Measurements from ENCODE around the gene WDR82. TPM values are rescaled to one million over a fixed set of nuclear protein-coding genes. Genes with fewer than 3 reads are reported as not detected.

The WDR82 gene
- total RNA-seq, 5 donors from 2014 or later (not counting 1 experiment from before 2014, with no cell fraction given): 119 to 159 (median 154) TPM

DNA sequence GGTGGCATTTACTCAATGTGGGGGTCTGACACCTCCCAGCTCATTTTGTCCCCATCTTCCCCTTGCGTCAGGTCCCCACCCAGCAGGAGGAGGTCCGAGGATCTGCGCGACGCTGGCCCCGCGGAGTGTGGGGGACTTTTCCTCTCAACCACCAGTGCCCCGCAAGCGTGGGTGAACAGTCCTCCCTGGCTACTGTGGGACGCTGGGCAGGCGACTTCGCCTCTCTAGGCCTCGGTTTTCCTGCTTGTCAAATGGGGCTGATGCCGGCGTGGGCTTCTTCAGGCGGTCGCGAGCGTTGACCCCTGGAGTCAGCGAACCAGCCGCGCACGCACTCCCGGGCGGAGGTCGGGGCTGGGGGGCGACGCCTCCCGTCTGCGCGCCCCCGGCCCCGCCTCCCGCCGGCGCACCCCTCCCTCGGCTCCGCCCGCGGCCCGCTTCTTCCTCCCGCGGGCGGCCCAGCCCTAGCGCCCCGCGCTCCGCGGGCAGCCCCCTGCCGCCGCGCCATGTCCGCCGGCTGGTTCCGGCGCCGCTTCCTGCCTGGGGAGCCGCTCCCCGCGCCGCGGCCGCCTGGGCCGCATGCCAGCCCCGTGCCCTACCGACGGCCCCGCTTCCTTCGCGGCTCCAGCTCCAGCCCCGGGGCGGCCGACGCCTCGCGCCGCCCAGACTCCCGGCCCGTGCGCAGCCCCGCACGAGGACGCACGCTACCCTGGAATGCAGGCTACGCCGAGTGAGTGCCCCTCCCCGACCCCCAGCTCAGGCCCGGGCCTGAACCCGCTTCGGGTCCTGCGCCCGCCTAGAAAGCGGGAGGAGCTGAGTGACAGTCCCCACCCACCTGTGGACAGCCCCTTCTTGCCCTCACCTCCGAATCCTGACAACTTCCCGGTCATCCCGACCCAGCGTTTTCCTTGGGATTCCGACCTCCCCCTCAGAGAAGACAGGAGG is 32.9 kb downstream of the WDR82 start, which contains the start of gene PPM1M:
TSS of gene PPM1M (plus strand) at position 438 of the 942 bp plus-strand sequence. CDS start at position 504, 66 bp downstream.
- H3K27me3 Mint-ChIP-seq: no peaks in the 10 kb centered on the region
- H3K27ac Mint-ChIP-seq: peak within 1 kb of the TSS; percentile 92 to 97
- H3K27me3 ChIP-seq (replicated peaks in 1 of 2; ENCODE audit: control insufficient read depth in 2 of 2, extremely low read depth in 1 of 2, insufficient read depth in 2 of 2, low read length in 1 of 2): no peaks in the 10 kb centered on the region
- H3K36me3 Mint-ChIP-seq: peaks cover 21% of the 10 kb centered on the region
- ChIA-PET CTCF (interaction anchor here in 1 of 2 donors (0.6 kb wide), 1 partner anchor 31 kb away, joined by 4 read pairs; no protein-coding TSS in a partner anchor), POLR2A (interaction anchor here in 1 of 2 donors (0.7 to 1.1 kb wide), 2 partner anchors 26 to 32 kb away, joined by 4 to 5 read pairs; partner anchors contain the start of gene WDR82)
- ATAC-seq (replicated peaks in 1 of 4) (peak; percentile 72 to 77 (median 74)), DNase-seq (peak; percentile 31 to 85 (median 59))
- peak within 1 kb of the TSS; percentile 94 for H3K27ac ChIP-seq (ENCODE audit: low read length)
- peaks cover 87 to 89% (median 88%) of the 10 kb centered on the region in 3 donors for H3K4me1 Mint-ChIP-seq
- H3K36me3 ChIP-seq (ENCODE audit: control insufficient read depth in 2 of 2, extremely low read depth in 1 of 2, insufficient read depth in 1 of 2, low read length in 1 of 2): peaks cover 10 to 31% of the 10 kb centered on the region in 2 donors
- peaks cover 44 to 81% of the 10 kb centered on the region in 2 experiments for H3K4me1 ChIP-seq (ENCODE audit: control insufficient read depth in 1 of 2, extremely low read depth in 1 of 2, insufficient read depth in 2 of 2, low read length in 2 of 2)
- no peaks in the 10 kb centered on the region for H3K9me3 Mint-ChIP-seq
- peak within 1 kb of the TSS; percentile 78 to 82 (median 82) for H3K4me3 Mint-ChIP-seq
- WGBS (ENCODE audit: insufficient coverage): under 1% methylated on average over 83 of the region's 98 CpGs
- H3K4me3 ChIP-seq (ENCODE audit: control insufficient read depth in 1 of 2, extremely low read depth in 1 of 2, low read length in 1 of 2): peak within 1 kb of the TSS; percentile 81 to 88
- H3K9me3 ChIP-seq: no peaks in the 10 kb centered on the region

DNA sequence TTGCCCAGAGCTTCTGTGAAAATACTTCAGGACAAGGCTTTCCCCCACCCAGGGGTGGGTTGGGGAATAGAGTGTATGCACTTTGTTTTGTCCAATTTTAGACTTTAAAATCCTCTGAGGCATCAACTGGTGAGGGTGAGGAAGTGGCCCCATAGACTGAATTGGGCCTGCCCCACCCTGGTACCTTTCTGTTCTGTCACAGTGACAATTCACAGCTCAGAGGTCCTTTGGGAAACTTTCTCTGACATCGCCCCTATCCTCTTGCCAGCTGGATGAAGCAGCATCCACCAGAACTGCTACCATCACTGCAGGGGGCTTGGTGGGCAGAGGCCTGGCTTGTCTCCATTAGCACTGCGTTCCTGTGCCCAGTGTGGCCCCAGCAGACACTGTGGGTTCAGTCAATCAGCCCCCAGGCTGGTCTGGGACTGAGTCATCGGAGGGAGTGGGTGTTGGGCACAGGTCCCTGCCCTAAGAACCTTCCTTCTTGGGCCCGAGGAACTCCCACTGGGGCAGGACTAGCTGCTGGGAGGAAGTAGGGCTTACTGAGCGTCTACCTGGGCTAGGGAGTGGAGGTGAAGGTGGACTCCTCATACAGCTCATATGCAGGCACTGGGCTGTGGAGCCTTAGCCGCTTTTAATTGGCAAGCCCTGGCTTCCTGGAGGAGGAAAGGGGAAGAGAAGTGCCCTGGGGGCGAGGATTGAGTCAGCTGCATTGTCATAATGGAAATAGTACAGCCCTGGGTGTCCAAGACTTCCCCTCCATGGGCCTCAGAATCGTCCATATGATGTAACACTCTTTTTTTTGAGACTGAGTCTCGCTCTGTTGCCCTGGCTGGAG is 34.4 kb downstream of the WDR82 start:
- Mint-ChIP-seq H3K4me1 (peaks cover 82 to 87% (median 85%) of the 10 kb centered on the region in 3 donors), H3K27me3 (no peaks in the 10 kb centered on the region), H3K9me3 (no peaks in the 10 kb centered on the region), H3K27ac (peak overlapping the region; percentile 92), H3K36me3 (peaks cover 15% of the 10 kb centered on the region), H3K4me3 (peak overlapping the region; percentile 72 to 82 (median 77))
- ChIA-PET CTCF (interaction anchor here in 1 of 2 donors (0.6 kb wide), 1 partner anchor 25 kb away, joined by 3 read pairs; no protein-coding TSS in a partner anchor), POLR2A (interaction anchor here (0.8 to 1.3 kb wide), 2 partner anchors 9 to 10 kb away, joined by 3 to 7 read pairs; no protein-coding TSS in a partner anchor)
- H3K9me3 ChIP-seq: no peaks in the 10 kb centered on the region
- 53% methylated on average over 4 of the region's 9 CpGs for WGBS (ENCODE audit: insufficient coverage)
- peaks cover 47 to 80% of the 10 kb centered on the region in 2 experiments for H3K4me1 ChIP-seq (ENCODE audit: control insufficient read depth in 1 of 2, extremely low read depth in 1 of 2, insufficient read depth in 2 of 2, low read length in 2 of 2)
- peaks cover 3 to 17% of the 10 kb centered on the region in 2 donors for H3K36me3 ChIP-seq (ENCODE audit: control insufficient read depth in 2 of 2, extremely low read depth in 1 of 2, insufficient read depth in 1 of 2, low read length in 1 of 2)
- H3K4me3 ChIP-seq (ENCODE audit: control insufficient read depth in 1 of 2, extremely low read depth in 1 of 2, low read length in 1 of 2): no peak overlapping the region
- peak overlapping the region; percentile 94 for H3K27ac ChIP-seq (ENCODE audit: low read length)
- DNase-seq (peak in 5 of 35 experiments; percentile 2 to 41 (median 24)), ATAC-seq (replicated peaks in 1 of 4) (no peak)
- no peaks in the 10 kb centered on the region for H3K27me3 ChIP-seq (replicated peaks in 1 of 2; ENCODE audit: control insufficient read depth in 2 of 2, extremely low read depth in 1 of 2, insufficient read depth in 2 of 2, low read length in 1 of 2)

- Histone ChIP-seq H3K4me3 (ENCODE audit: control insufficient read depth in 1 of 2, extremely low read depth in 1 of 2, low read length in 1 of 2) (no peak overlapping the region), H3K36me3 (ENCODE audit: control insufficient read depth in 2 of 2, extremely low read depth in 1 of 2, insufficient read depth in 1 of 2, low read length in 1 of 2) (peaks cover 0 to 2% of the 10 kb centered on the region in 2 donors), H3K27me3 (replicated peaks in 1 of 2; ENCODE audit: control insufficient read depth in 2 of 2, extremely low read depth in 1 of 2, insufficient read depth in 2 of 2, low read length in 1 of 2) (no peaks in the 10 kb centered on the region), H3K4me1 (ENCODE audit: control insufficient read depth in 1 of 2, extremely low read depth in 1 of 2, insufficient read depth in 2 of 2, low read length in 2 of 2) (peaks cover 53 to 75% of the 10 kb centered on the region in 2 experiments), H3K27ac (ENCODE audit: low read length) (peak overlapping the region; percentile 5), H3K9me3 (no peaks in the 10 kb centered on the region)
- H3K36me3 Mint-ChIP-seq: peaks cover 2% of the 10 kb centered on the region
- 83% methylated on average over 1 of the region's 1 CpG for WGBS (ENCODE audit: insufficient coverage)
- ATAC-seq (replicated peaks in 1 of 4) (no peak), DNase-seq (no peak)
- CTCF ChIA-PET: interaction anchor here in 1 of 2 donors (1.1 kb wide), 1 partner anchor 97 kb away, joined by 3 read pairs; no protein-coding TSS in a partner anchor
- peak overlapping the region in 1 of 3 donors; percentile 97 for H3K4me3 Mint-ChIP-seq
- H3K9me3 Mint-ChIP-seq: no peaks in the 10 kb centered on the region
- peaks cover 76 to 82% (median 79%) of the 10 kb centered on the region in 3 donors for H3K4me1 Mint-ChIP-seq
- no peaks in the 10 kb centered on the region for H3K27me3 Mint-ChIP-seq
- POLR2A ChIA-PET: interaction anchor here in 1 of 2 donors (0.7 kb wide), 2 partner anchors 20 to 1998 kb away, joined by 3 to 4 read pairs; no protein-coding TSS in a partner anchor
- H3K27ac Mint-ChIP-seq: peak overlapping the region; percentile 83 to 86
Measured at GRCh38 chr3:52242039-52242438, 36.4 kb downstream of the WDR82 start.

DNA sequence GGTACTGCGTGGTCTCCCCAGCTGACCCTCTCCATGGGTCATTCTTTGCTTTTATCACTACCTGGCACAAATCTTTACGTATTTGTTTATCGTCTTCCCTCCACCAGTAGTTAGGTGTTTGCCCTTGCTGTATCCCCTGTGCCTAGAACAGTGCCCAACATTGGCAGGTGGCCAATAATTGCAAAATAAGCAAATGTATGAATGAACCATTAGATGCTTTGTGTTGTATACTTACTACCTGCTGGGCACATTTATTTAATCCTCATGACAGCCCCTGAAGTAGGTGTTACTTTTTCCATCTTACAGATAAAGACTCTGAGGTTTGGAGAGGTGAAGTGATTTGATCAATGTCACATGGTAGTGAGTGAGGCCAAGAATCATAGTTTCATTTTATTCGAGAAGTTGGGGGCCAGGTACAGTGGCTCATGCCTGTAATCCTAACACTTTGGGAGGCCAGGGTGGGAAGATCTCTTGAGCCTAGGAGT is 37.5 kb downstream of the WDR82 start:
- Histone ChIP-seq H3K4me3 (ENCODE audit: control insufficient read depth in 1 of 2, extremely low read depth in 1 of 2, low read length in 1 of 2) (no peak overlapping the region), H3K4me1 (ENCODE audit: control insufficient read depth in 1 of 2, extremely low read depth in 1 of 2, insufficient read depth in 2 of 2, low read length in 2 of 2) (peaks cover 52 to 74% of the 10 kb centered on the region in 2 experiments), H3K36me3 (ENCODE audit: control insufficient read depth in 2 of 2, extremely low read depth in 1 of 2, insufficient read depth in 1 of 2, low read length in 1 of 2) (peaks cover 0 to 9% of the 10 kb centered on the region in 2 donors), H3K9me3 (no peaks in the 10 kb centered on the region), H3K27ac (ENCODE audit: low read length) (peak overlapping the region; percentile 83), H3K27me3 (replicated peaks in 1 of 2; ENCODE audit: control insufficient read depth in 2 of 2, extremely low read depth in 1 of 2, insufficient read depth in 2 of 2, low read length in 1 of 2) (no peaks in the 10 kb centered on the region)
- ATAC-seq (replicated peaks in 1 of 4): no peak
- DNase-seq: peak in 1 of 35 experiments; percentile 43
- H3K4me3 Mint-ChIP-seq: peak overlapping the region; percentile 91 to 98 (median 97)
- peak overlapping the region; percentile 89 to 91 for H3K27ac Mint-ChIP-seq
- ChIA-PET CTCF (interaction anchor here in 1 of 2 donors (0.7 to 1.8 kb wide), 11 partner anchors 10 to 98 kb away, joined by 3 to 15 read pairs (median 4); partner anchors contain the start of gene WDR82), POLR2A (interaction anchor here (0.5 to 1.6 kb wide), 3 partner anchors 10 to 37 kb away, joined by 3 to 4 read pairs (median 3); no protein-coding TSS in a partner anchor)
- H3K36me3 Mint-ChIP-seq: no peaks in the 10 kb centered on the region
- H3K4me1 Mint-ChIP-seq: peaks cover 76 to 82% (median 79%) of the 10 kb centered on the region in 3 donors
- 75% methylated on average over 2 of the region's 4 CpGs for WGBS (ENCODE audit: insufficient coverage)
- no peaks in the 10 kb centered on the region for H3K27me3 Mint-ChIP-seq
- H3K9me3 Mint-ChIP-seq: no peaks in the 10 kb centered on the region

DNA sequence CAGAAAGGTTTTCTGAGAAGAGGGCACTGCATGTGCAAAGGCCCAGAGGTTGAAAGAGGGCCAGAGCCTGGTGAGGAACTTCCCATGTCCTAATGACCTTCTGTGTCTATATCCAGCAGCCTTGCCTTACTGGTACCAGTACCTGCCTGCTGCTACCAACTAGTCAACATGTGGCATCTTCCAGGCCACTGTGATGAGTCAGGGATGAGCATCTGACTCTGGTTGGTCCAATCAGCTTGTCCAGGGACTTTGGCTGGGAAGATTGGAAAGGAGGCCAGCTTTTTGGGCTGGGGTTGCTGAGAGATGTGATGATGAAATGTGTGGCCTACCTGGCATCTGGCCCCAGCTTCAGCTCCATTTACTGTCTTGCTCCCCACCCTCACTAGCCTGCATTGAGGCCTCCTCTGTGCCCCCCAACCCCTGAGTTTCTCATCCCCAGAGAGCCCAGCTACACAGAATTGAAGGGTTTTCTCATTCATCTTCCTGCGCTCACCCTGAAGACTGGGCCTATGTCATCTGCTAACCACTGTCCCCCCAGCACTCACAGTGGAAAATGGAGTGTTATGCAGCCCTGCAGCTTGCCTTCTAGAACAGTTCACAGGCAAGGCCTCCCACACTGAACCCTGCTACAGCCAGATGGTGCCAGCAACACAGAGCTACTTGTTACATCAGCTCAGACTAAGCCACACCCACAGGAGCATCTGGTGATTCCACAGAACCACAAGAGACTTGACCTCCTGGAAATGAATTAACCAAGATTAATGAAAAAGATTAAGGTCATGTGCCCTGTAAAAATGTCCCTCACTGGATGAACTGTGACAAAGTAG is 38.2 kb downstream of the WDR82 start:
- Histone ChIP-seq H3K4me3 (ENCODE audit: control insufficient read depth in 1 of 2, extremely low read depth in 1 of 2, low read length in 1 of 2) (peak overlapping the region; percentile 84 to 99), H3K27me3 (replicated peaks in 1 of 2; ENCODE audit: control insufficient read depth in 2 of 2, extremely low read depth in 1 of 2, insufficient read depth in 2 of 2, low read length in 1 of 2) (no peaks in the 10 kb centered on the region), H3K9me3 (no peaks in the 10 kb centered on the region), H3K27ac (ENCODE audit: low read length) (peak overlapping the region; percentile 83), H3K36me3 (ENCODE audit: control insufficient read depth in 2 of 2, extremely low read depth in 1 of 2, insufficient read depth in 1 of 2, low read length in 1 of 2) (peaks cover 0 to 14% of the 10 kb centered on the region in 2 donors), H3K4me1 (ENCODE audit: control insufficient read depth in 1 of 2, extremely low read depth in 1 of 2, insufficient read depth in 2 of 2, low read length in 2 of 2) (peaks cover 54 to 77% of the 10 kb centered on the region in 2 experiments)
- peak overlapping the region; percentile 89 to 91 for H3K27ac Mint-ChIP-seq
- H3K27me3 Mint-ChIP-seq: no peaks in the 10 kb centered on the region
- peak in 11 of 35 experiments; percentile 29 to 67 (median 42) for DNase-seq
- no peaks in the 10 kb centered on the region for H3K9me3 Mint-ChIP-seq
- peaks cover 81 to 87% (median 84%) of the 10 kb centered on the region in 3 donors for H3K4me1 Mint-ChIP-seq
- 71% methylated on average over 1 of the region's 1 CpG for WGBS (ENCODE audit: insufficient coverage)
- H3K36me3 Mint-ChIP-seq: peaks cover 4% of the 10 kb centered on the region
- CTCF ChIA-PET: interaction anchor here (0.6 to 1.8 kb wide), 11 partner anchors 9 to 173 kb away, joined by 3 to 15 read pairs (median 4); partner anchors contain the start of gene WDR82 (in 1 of the 2)
- peak overlapping the region; percentile 91 to 98 (median 97) for H3K4me3 Mint-ChIP-seq
- ATAC-seq (replicated peaks in 1 of 4): peak in 2 of 4 experiments; percentile 10 to 17
- POLR2A ChIA-PET: interaction anchor here in 1 of 2 donors (0.5 to 1.6 kb wide), 3 partner anchors 12 to 37 kb away, joined by 3 to 4 read pairs (median 4); no protein-coding TSS in a partner anchor
